MM.1S (cell line): Measurements from ENCODE around the gene FILIP1.

Source experiments
- DNase-seq: peaks from one replicate; pipeline ENCODE4 v3.0.0-alpha.2; 2015
- H2AFZ ChIP-seq: fragments of 300-600 bp; sonication (generic); 2 replicates; pipeline ENCODE4 v1.6.0; 2016; ENCODE audit warnings: antibody characterized with exemption, low read length
- H3F3A ChIP-seq: fragments of 300-600 bp; sonication (generic); 2 replicates; pipeline ENCODE4 v1.6.1; 2016; ENCODE audit warnings: mild to moderate bottlenecking, antibody characterized with exemption, low read length, moderate library complexity, mixed read lengths; ENCODE audit not compliant: insufficient read depth
- H3K27ac ChIP-seq: fragments of 300-600 bp; sonication (generic); 2 replicates; pipeline ENCODE4 v1.5.1; 2016; ENCODE audit warnings: mild to moderate bottlenecking, low read length
- H3K27me3 ChIP-seq: fragments of 300-600 bp; sonication (generic); replicated peaks from 2 replicates; pipeline ENCODE4 v1.6.0; 2016; ENCODE audit warnings: low read length; ENCODE audit not compliant: insufficient read depth
- H3K36me3 ChIP-seq: fragments of 300-600 bp; sonication (generic); replicated peaks from 2 replicates; pipeline ENCODE4 v1.6.1; 2016; ENCODE audit warnings: mild to moderate bottlenecking, low read length, mixed read lengths; ENCODE audit not compliant: insufficient read depth
- H3K4me1 ChIP-seq: fragments of 300-600 bp; sonication (generic); 2 replicates; pipeline ENCODE4 v1.6.1; 2016; ENCODE audit warnings: low read length, mixed read lengths
- H3K4me2 ChIP-seq: fragments of 300-600 bp; sonication (generic); 2 replicates; pipeline ENCODE4 v1.6.0; 2016; ENCODE audit warnings: low read depth, low read length
- H3K4me3 ChIP-seq: fragments of 300-600 bp; sonication (generic); 2 replicates; pipeline ENCODE4 v1.5.1; 2016; ENCODE audit warnings: low read length, mixed read lengths
- H3K79me2 ChIP-seq: fragments of 300-600 bp; sonication (generic); 2 replicates; pipeline ENCODE4 v1.6.1; 2016; ENCODE audit warnings: mixed run types, low read length, mixed read lengths
- H3K9ac ChIP-seq: fragments of 300-600 bp; sonication (generic); 2 replicates; pipeline ENCODE4 v1.6.1; 2016; ENCODE audit warnings: low read length, mixed read lengths
- H3K9me2 ChIP-seq: fragments of 300-600 bp; sonication (generic); replicated peaks from 2 replicates; pipeline ENCODE4 v1.6.1; 2016; ENCODE audit warnings: mild to moderate bottlenecking, low read length, mixed read lengths; ENCODE audit not compliant: insufficient read depth
- H3K9me3 ChIP-seq: fragments of 300-600 bp; sonication (generic); replicated peaks from 2 replicates; pipeline ENCODE4 v1.6.1; 2016; ENCODE audit warnings: mild to moderate bottlenecking, low read length, mixed read lengths; ENCODE audit not compliant: insufficient read depth
- H4K20me1 ChIP-seq: fragments of 300-600 bp; sonication (generic); 2 replicates; pipeline ENCODE4 v1.6.1; 2016; ENCODE audit warnings: mild to moderate bottlenecking, low read length, moderate library complexity, mixed read lengths; ENCODE audit not compliant: insufficient read depth
- EZH2 ChIP-seq: fragments of 300-600 bp; sonication (generic); optimal IDR thresholded peaks from 2 replicates; pipeline ENCODE3; 2017; ENCODE audit warnings: low read depth, mild to moderate bottlenecking, antibody characterized with exemption, low read length, mixed read lengths
- EZH2phosphoT487 ChIP-seq: fragments of 300-600 bp; sonication (generic); IDR thresholded peaks from 2 replicates; pipeline ENCODE4 v1.6.1; 2018; ENCODE audit warnings: antibody characterized with exemption, low read length
- TF ChIP-seq, protein P1 (sequence below): fragments of 300-600 bp; sonication (generic); IDR thresholded peaks from 2 replicates; pipeline ENCODE4 v1.5.1; 2016; ENCODE audit warnings: antibody characterized with exemption, low read length, mixed read lengths

Gene FILIP1

DNA sequence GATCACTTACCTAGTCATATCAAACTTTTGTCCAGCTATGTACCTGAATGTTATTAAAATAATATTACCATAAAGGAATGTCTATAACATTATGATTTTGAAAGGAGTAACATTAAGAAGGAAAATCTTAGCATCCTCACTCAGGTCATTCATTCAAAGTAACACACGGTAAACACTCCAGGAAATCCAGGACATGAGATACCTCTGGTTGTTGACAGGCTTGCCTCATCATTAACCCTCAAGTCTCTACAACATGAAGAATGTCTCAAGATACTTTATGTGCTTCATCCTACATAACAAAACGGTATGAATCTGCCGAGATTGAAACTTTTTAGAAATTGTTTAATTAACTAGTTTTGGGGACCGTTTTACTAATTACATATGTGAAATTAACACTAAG, 690 bp upstream of the FILIP1 start:
- Histone ChIP-seq H3K4me1 (0 out of 2 replicates have a peak, but pooled peaks cover 4% of the 10 kb centered on the region), H3K4me2 (no peak overlapping the region), H3K36me3 (no peaks in the 10 kb centered on the region), H3K27me3 (no peaks in the 10 kb centered on the region), H3K4me3 (no peak overlapping the region), H3F3A (no peaks in the 10 kb centered on the region), H3K27ac (no peak overlapping the region), H3K9me3 (no peaks in the 10 kb centered on the region), H3K9ac (no peak overlapping the region), H3K79me2 (no peaks in the 10 kb centered on the region), H4K20me1 (no peaks in the 10 kb centered on the region), H2AFZ (no peak overlapping the region), H3K9me2 (no peaks in the 10 kb centered on the region)
- TF ChIP-seq EZH2phosphoT487, result no peak
- no peak for DNase-seq

GRCh38 chr6:75492386-75493153, 1.0 kb downstream of the FILIP1 start:
- Histone ChIP-seq H3K9me3 (no peaks in the 10 kb centered on the region), H3K36me3 (no peaks in the 10 kb centered on the region), H3K9me2 (no peaks in the 10 kb centered on the region), H4K20me1 (no peaks in the 10 kb centered on the region), H3K27me3 (no peaks in the 10 kb centered on the region), H3K79me2 (no peaks in the 10 kb centered on the region), H3K27ac (no peak overlapping the region), H3K9ac (no peak overlapping the region), H3K4me2 (no peak overlapping the region), H3K4me1 (0 out of 2 replicates have a peak, but pooled peaks cover 4% of the 10 kb centered on the region), H3K4me3 (no peak overlapping the region), H2AFZ (peak overlapping the region; percentile 10; the same call in 1 of the 2 replicates), H3F3A (no peaks in the 10 kb centered on the region)
- TF ChIP-seq, protein P1, sequence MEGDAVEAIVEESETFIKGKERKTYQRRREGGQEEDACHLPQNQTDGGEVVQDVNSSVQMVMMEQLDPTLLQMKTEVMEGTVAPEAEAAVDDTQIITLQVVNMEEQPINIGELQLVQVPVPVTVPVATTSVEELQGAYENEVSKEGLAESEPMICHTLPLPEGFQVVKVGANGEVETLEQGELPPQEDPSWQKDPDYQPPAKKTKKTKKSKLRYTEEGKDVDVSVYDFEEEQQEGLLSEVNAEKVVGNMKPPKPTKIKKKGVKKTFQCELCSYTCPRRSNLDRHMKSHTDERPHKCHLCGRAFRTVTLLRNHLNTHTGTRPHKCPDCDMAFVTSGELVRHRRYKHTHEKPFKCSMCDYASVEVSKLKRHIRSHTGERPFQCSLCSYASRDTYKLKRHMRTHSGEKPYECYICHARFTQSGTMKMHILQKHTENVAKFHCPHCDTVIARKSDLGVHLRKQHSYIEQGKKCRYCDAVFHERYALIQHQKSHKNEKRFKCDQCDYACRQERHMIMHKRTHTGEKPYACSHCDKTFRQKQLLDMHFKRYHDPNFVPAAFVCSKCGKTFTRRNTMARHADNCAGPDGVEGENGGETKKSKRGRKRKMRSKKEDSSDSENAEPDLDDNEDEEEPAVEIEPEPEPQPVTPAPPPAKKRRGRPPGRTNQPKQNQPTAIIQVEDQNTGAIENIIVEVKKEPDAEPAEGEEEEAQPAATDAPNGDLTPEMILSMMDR, result no peak
- TF ChIP-seq EZH2 (no peak), EZH2phosphoT487 (no peak)
- peak; percentile 21 for DNase-seq

GRCh38 chr6:75491291-75491690, 2.3 kb downstream of the FILIP1 start:
- Histone ChIP-seq H3K9me2 (no peaks in the 10 kb centered on the region), H3K9me3 (no peaks in the 10 kb centered on the region), H2AFZ (no peak overlapping the region), H3K4me1 (0 out of 2 replicates have a peak, but pooled peaks cover 4% of the 10 kb centered on the region), H4K20me1 (no peaks in the 10 kb centered on the region), H3K36me3 (no peaks in the 10 kb centered on the region), H3K4me3 (no peak overlapping the region), H3F3A (no peaks in the 10 kb centered on the region), H3K4me2 (no peak overlapping the region), H3K27ac (no peak overlapping the region), H3K79me2 (no peaks in the 10 kb centered on the region), H3K27me3 (no peaks in the 10 kb centered on the region), H3K9ac (no peak overlapping the region)
- DNase-seq, result no peak
- TF ChIP-seq EZH2phosphoT487, result no peak
- TF ChIP-seq, protein P1, result no peak
- no peak for TF ChIP-seq EZH2

- H3K36me3 ChIP-seq, result no peaks in the 10 kb centered on the region
- no peaks in the 10 kb centered on the region for H3K79me2 ChIP-seq
- no peaks in the 10 kb centered on the region for H3K27me3 ChIP-seq
- no peaks in the 10 kb centered on the region for H4K20me1 ChIP-seq
- no peaks in the 10 kb centered on the region for H3F3A ChIP-seq
- no peak overlapping the region for H2AFZ ChIP-seq
- H3K9ac ChIP-seq, result no peak overlapping the region
- H3K4me3 ChIP-seq, result no peak overlapping the region
- H3K4me1 ChIP-seq, result no peaks in the 10 kb centered on the region
- no peaks in the 10 kb centered on the region for H3K9me3 ChIP-seq
- H3K9me2 ChIP-seq, result no peaks in the 10 kb centered on the region
- no peak for TF ChIP-seq EZH2phosphoT487
- TF ChIP-seq, protein P1, result no peak
- no peak for TF ChIP-seq EZH2
- no peak overlapping the region for H3K4me2 ChIP-seq
- H3K27ac ChIP-seq, result no peak overlapping the region
- DNase-seq, result no peak
Observed at GRCh38 chr6:75490706-75491105, 2.9 kb downstream of the FILIP1 start.
